Measurements from ENCODE around the gene TFDP1. TPM values are rescaled to one million over a fixed set of nuclear protein-coding genes. Genes with fewer than 3 reads are reported as not detected.

TFDP1 gene
- total RNA-seq, 3 donors from 2014 or later, result 31.8 to 34.0 (median 33.3) TPM

DNA sequence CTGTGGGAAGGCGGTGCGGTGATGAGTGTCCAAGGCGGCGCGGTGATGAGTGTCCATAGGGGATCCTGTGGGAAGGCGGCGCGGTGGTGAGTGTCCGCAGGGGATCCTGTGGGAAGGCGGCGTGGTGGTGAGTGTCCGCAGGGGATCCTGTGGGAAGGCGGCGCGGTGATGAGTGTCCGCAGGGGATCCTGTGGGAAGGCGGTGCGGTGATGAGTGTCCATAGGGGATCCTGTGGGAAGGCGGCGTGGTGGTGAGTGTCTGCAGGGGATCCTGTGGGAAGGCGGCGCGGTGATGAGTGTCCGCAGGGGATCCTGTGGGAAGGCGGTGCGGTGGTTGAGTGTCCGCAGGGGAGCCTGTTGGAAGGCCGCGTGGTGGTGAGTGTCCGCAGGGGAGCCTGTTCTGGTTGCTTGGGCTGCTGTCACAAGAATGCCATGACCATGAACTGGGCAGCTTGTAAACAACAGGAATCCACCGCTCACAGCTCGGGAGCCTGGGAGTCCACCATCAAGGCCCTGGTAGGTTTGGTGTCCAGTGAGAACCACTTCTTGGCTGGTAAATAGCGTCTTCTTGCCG is 21.4 kb downstream of the TFDP1 start:
- Histone ChIP-seq H3K27ac (no peak overlapping the region), H3K9me3 (no peaks in the 10 kb centered on the region), H3K36me3 (no peaks in the 10 kb centered on the region), H3K4me3 (no peak overlapping the region), H3K27me3 (no peaks in the 10 kb centered on the region), H3K4me1 (no peaks in the 10 kb centered on the region)
- no peak for DNase-seq (ENCODE audit: low spot score in 2 of 2)
- intact Hi-C loops (cut with DNase I; ENCODE audit: low total_unique reads), result no loop called here
- TF ChIP-seq POLR2AphosphoS5 (IDR thresholded peaks at IDR 0.05), result no peak
- TF ChIP-seq POLR2A (IDR thresholded peaks at IDR 0.05), result no peak
- TF ChIP-seq, protein P1, sequence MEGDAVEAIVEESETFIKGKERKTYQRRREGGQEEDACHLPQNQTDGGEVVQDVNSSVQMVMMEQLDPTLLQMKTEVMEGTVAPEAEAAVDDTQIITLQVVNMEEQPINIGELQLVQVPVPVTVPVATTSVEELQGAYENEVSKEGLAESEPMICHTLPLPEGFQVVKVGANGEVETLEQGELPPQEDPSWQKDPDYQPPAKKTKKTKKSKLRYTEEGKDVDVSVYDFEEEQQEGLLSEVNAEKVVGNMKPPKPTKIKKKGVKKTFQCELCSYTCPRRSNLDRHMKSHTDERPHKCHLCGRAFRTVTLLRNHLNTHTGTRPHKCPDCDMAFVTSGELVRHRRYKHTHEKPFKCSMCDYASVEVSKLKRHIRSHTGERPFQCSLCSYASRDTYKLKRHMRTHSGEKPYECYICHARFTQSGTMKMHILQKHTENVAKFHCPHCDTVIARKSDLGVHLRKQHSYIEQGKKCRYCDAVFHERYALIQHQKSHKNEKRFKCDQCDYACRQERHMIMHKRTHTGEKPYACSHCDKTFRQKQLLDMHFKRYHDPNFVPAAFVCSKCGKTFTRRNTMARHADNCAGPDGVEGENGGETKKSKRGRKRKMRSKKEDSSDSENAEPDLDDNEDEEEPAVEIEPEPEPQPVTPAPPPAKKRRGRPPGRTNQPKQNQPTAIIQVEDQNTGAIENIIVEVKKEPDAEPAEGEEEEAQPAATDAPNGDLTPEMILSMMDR (IDR thresholded peaks at IDR 0.05), result no peak

DNA sequence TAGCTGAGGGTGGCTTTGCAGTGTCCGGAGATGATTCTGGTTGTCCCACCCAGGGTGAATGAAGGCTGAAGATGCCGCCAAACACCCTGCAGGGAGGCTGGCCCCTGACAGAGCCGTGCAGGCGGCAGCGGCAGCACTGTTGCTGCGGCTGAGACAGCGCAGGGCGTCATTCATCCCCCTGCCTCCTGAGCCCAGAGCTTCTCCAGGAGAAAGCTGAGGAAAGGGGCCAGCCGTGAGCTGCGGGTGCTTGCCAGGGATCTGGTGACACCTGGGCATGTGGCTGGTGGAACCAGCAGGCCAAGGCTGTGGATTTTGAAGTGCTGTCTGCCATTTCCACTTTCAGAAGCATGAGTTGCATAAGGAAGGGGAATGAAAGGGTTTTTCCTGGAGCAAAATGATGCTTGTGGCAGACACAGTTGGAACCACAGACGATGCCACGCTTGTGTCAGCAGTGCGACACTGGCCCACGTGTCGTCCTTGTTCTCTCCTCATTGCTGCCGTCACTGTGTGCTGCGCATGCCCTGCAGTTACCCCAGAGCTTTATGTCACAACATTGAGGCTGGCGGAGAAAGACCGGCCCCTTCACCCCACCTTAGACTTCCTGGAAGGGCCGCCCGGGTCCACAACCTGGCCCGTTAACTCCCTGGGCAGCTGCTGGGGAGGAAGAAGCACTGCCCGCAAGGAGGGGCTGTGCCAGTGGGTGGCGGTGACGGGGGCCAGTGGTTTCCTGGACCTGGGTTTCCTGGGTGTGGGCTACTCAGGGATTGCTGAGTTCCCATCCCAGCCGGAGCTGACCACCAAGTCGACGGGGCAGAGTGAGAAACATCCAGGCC is 22.7 kb downstream of the TFDP1 start:
- Histone ChIP-seq H3K27ac (no peak overlapping the region), H3K9me3 (no peaks in the 10 kb centered on the region), H3K4me3 (no peak overlapping the region), H3K27me3 (no peaks in the 10 kb centered on the region), H3K4me1 (no peaks in the 10 kb centered on the region), H3K36me3 (no peaks in the 10 kb centered on the region)
- no peak for DNase-seq (ENCODE audit: low spot score in 2 of 2)
- intact Hi-C loops (cut with DNase I; ENCODE audit: low total_unique reads), result no loop called here
- TF ChIP-seq, protein P1 (IDR thresholded peaks at IDR 0.05), result no peak
- TF ChIP-seq POLR2AphosphoS5 (IDR thresholded peaks at IDR 0.05) (no peak), POLR2A (IDR thresholded peaks at IDR 0.05) (no peak)

DNA sequence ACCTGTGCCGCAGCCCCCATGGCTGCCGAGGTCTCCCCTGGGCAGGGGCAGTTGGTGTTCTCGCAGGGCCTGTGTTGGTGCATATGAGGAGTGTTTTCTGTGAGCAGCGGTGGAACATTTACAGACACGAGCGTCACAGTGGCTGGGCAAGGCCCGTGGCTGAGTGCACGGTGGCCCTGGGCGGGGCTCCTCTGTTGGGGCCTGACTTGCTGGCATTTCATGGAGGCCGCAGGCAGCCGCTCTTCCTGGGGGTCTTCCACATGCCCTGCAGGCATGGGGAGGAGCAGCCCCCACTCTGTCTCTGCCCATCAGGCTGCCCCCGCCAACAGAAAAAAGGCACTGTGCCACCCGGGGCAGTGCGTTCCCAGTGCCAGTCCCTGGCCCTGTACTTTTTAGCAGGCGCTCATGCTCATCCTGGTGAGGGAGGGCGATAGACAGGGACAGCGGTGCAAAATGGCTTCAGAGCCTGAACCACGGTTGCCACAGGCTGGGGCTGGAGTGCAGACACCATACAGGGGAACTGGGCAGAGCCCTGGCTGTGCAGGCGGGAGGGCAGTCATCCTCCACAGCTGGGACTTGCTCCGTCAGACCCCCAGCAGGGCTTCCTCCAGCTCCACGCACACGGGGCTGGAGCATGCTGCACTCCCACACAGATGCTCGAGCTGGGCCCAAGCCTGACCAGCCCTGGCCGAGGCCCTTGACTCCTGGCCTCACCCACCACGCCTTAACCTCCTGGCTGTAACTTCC is 23.5 kb downstream of the TFDP1 start:
- H3K27ac ChIP-seq, result no peak overlapping the region
- intact Hi-C loops (cut with DNase I; ENCODE audit: low total_unique reads), result no loop called here
- no peak for DNase-seq (ENCODE audit: low spot score in 2 of 2)
- H3K36me3 ChIP-seq, result no peaks in the 10 kb centered on the region
- no peak for TF ChIP-seq POLR2AphosphoS5 (IDR thresholded peaks at IDR 0.05)
- TF ChIP-seq POLR2A (IDR thresholded peaks at IDR 0.05), result no peak
- TF ChIP-seq, protein P1 (IDR thresholded peaks at IDR 0.05), result no peak
- no peaks in the 10 kb centered on the region for H3K4me1 ChIP-seq
- no peaks in the 10 kb centered on the region for H3K27me3 ChIP-seq
- no peaks in the 10 kb centered on the region for H3K9me3 ChIP-seq
- H3K4me3 ChIP-seq, result no peak overlapping the region

DNA sequence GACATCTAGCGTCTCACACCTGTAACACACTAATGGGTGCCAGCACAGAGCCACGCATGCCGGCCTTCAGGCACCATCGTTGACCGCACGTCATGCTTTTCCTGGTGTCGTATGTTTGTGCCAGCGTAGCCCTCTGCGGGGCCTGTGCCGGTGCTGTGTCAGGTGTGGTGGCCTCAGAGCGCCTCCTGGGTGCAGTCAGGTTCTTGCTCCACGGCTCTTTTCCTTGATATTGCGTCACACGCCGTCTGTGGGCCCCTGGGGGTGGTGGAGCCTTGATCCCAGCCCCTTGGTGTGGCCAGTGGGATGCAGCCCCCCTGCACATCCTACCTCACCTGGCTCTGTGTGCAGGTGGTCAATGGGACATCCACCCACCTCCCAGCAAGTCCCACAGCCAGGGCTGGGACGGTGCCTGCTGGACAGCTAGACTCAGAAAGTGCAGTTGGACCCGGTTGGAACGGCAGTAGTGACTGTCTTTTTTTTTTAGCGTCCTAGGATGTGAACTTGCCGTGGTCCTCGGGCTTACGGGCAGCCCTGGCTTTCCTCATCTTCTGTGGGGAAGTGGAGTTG is 24.5 kb downstream of the TFDP1 start:
- Histone ChIP-seq H3K27me3 (no peaks in the 10 kb centered on the region), H3K4me3 (no peak overlapping the region), H3K4me1 (no peaks in the 10 kb centered on the region), H3K36me3 (no peaks in the 10 kb centered on the region), H3K9me3 (no peaks in the 10 kb centered on the region), H3K27ac (no peak overlapping the region)
- TF ChIP-seq POLR2A (IDR thresholded peaks at IDR 0.05) (no peak), POLR2AphosphoS5 (IDR thresholded peaks at IDR 0.05) (no peak)
- TF ChIP-seq, protein P1 (IDR thresholded peaks at IDR 0.05), result no peak
- intact Hi-C loops (cut with DNase I; ENCODE audit: low total_unique reads), result no loop called here
- DNase-seq (ENCODE audit: low spot score in 2 of 2), result no peak

Data from breast epithelium (tissue), 4 donors.